ENCODE measurements around the gene SPRED2.

The SPRED2 gene

DNA sequence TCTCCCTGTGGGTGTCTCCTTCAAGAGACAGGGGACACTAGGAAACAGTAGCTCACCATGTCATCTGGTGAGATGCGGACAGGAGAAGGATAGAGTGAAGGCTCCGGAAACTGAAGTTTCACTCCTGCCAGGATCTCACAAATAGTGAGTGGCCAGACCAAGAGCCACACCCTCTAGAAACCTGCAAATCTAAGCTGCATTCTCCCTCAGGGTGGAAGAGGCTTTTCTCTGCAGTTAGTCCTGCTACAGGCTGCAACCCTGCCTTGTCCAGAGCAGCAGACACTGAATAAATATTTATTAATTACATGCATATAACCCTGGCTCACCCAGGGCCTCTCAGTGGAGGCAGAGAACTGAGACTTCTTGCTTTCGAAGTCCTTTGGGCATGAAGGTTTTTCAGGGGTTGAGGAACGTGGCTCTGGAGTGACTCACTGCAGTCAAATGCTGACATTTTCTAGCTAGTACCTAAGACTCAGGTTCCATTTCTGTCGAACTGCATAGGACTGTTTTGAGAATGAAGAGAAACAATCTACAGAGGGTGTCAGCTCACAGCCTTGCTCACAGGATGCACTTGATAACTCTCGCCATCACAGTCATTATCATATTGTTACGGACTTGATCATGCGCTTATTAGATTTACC, 117.5 kb downstream of the SPRED2 start:
- TF ChIP-seq POLR2AphosphoS5 (IDR thresholded peaks at IDR 0.05; ENCODE audit: low read depth, low read length) (no peak), FOXP2 (optimal IDR thresholded peaks at IDR 0.05; ENCODE audit: borderline replicate concordance, extremely low read depth, extremely low read length, insufficient read depth) (no peak), SIN3A (IDR thresholded peaks at IDR 0.05; ENCODE audit: borderline replicate concordance, insufficient read depth, low read length) (no peak), TAF1 (IDR thresholded peaks at IDR 0.05; ENCODE audit: borderline replicate concordance, insufficient read depth, low read length) (no peak)
- TF ChIP-seq, protein P1, sequence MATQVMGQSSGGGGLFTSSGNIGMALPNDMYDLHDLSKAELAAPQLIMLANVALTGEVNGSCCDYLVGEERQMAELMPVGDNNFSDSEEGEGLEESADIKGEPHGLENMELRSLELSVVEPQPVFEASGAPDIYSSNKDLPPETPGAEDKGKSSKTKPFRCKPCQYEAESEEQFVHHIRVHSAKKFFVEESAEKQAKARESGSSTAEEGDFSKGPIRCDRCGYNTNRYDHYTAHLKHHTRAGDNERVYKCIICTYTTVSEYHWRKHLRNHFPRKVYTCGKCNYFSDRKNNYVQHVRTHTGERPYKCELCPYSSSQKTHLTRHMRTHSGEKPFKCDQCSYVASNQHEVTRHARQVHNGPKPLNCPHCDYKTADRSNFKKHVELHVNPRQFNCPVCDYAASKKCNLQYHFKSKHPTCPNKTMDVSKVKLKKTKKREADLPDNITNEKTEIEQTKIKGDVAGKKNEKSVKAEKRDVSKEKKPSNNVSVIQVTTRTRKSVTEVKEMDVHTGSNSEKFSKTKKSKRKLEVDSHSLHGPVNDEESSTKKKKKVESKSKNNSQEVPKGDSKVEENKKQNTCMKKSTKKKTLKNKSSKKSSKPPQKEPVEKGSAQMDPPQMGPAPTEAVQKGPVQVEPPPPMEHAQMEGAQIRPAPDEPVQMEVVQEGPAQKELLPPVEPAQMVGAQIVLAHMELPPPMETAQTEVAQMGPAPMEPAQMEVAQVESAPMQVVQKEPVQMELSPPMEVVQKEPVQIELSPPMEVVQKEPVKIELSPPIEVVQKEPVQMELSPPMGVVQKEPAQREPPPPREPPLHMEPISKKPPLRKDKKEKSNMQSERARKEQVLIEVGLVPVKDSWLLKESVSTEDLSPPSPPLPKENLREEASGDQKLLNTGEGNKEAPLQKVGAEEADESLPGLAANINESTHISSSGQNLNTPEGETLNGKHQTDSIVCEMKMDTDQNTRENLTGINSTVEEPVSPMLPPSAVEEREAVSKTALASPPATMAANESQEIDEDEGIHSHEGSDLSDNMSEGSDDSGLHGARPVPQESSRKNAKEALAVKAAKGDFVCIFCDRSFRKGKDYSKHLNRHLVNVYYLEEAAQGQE (IDR thresholded peaks at IDR 0.05; ENCODE audit: insufficient read depth in 1 of 2, low read depth in 2 of 2, low read length in 2 of 2) = no peak

DNA sequence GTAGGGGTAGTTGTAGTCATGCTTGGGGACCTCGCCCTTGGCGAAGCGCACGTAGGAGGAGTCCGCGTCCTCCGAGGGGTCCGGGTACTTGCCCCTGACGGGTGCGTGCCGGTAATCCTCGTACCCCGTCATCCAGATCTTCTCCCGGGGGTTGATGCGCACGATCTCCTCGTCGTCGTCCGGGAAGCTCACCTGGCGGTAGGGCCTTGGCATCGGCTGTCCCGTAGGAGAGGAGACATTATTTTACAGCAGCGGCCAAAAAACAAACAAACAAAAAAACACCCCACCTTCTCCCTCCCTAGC, 118.5 kb downstream of the SPRED2 start:
- no peak for TF ChIP-seq POLR2AphosphoS5 (IDR thresholded peaks at IDR 0.05; ENCODE audit: low read depth, low read length)
- TF ChIP-seq FOXP2 (optimal IDR thresholded peaks at IDR 0.05; ENCODE audit: borderline replicate concordance, extremely low read depth, extremely low read length, insufficient read depth) = no peak
- no peak for TF ChIP-seq TAF1 (IDR thresholded peaks at IDR 0.05; ENCODE audit: borderline replicate concordance, insufficient read depth, low read length)
- TF ChIP-seq, protein P1 (IDR thresholded peaks at IDR 0.05; ENCODE audit: insufficient read depth in 1 of 2, low read depth in 2 of 2, low read length in 2 of 2) = no peak
- TF ChIP-seq SIN3A (IDR thresholded peaks at IDR 0.05; ENCODE audit: borderline replicate concordance, insufficient read depth, low read length) = no peak

DNA sequence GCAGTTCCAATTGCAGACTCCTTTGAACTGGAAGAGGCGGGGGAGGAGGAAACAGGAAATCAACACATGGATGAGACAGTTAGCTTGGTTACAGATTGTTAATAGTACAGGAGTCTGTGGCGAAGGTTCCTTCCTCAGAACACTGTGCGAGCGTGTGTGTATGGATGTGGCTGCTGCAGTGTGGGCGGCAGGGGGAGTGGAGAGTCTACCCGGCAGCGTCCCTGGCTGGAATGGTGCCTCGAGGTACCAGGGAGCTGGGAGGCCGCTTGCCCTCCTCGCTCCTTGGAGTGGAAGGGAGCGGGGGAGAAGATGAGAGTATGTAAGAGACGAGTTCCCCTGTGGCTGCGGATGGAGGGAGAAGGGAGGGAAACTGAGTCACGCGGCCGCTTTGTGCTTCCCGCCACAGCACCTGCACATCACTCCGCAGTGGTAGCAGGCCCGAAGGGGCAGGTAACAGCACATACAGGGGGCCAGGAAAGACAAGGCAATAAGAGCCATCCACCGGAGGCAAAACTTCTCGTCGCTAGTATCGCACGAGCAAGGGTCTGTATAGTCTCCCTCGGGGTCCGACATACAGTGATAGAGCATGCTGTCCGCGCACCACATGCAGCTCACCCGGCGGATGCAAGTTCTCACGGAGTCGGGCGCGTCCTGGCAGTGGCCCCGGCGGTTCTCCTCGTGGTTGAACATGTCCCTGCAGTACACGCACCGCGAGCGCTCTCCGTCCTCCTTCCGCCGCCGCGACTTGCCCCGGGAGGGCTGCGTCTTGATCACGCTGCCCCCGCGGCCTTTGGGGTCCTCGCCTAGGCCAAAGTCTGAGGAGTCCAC, 119.1 kb downstream of the SPRED2 start:
- TF ChIP-seq FOXP2 (optimal IDR thresholded peaks at IDR 0.05; ENCODE audit: borderline replicate concordance, extremely low read depth, extremely low read length, insufficient read depth) (peak; percentile 69), POLR2AphosphoS5 (IDR thresholded peaks at IDR 0.05; ENCODE audit: low read depth, low read length) (no peak)
- TF ChIP-seq, protein P1 (IDR thresholded peaks at IDR 0.05; ENCODE audit: insufficient read depth in 1 of 2, low read depth in 2 of 2, low read length in 2 of 2) = no peak

DNA sequence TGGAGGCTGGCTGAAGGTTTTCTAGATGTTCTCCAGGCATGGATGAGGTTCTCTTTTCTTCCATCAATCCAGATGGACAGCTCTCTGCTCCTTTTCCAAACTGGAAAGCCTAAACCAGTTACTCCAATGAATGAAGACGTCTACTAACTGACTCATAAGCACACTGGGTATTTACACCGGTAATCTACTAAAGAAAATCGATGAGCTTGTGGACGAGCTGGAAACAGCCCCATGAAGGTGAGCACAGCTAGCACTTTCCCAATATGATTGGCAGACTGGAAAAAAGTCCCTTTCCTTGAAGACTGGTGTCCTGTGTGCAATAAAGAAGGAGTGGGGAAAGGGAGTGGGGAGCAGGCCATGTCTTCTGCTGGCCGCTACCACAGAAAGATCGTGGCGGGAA, 120.8 kb downstream of the SPRED2 start:
- TF ChIP-seq SIN3A (IDR thresholded peaks at IDR 0.05; ENCODE audit: borderline replicate concordance, insufficient read depth, low read length) (no peak), POLR2AphosphoS5 (IDR thresholded peaks at IDR 0.05; ENCODE audit: low read depth, low read length) (no peak), FOXP2 (optimal IDR thresholded peaks at IDR 0.05; ENCODE audit: borderline replicate concordance, extremely low read depth, extremely low read length, insufficient read depth) (no peak), TAF1 (IDR thresholded peaks at IDR 0.05; ENCODE audit: borderline replicate concordance, insufficient read depth, low read length) (no peak)
- TF ChIP-seq, protein P1 (IDR thresholded peaks at IDR 0.05; ENCODE audit: insufficient read depth in 1 of 2, low read depth in 2 of 2, low read length in 2 of 2) = no peak

Measured in PFSK-1 (cell line).